Kidney (tissue), 14 donors: Measurements from ENCODE around the gene LRTM2. TPM values are rescaled to one million over a fixed set of nuclear protein-coding genes. Genes with fewer than 3 reads are reported as not detected.

Experiments used
- DNase-seq, 5 donors: peaks; one replicate each; pipeline ENCODE4 v3.0.0-alpha.2; 2013 to 2020
- FAIRE-seq: peaks from 2 replicates; lab custom pipeline; 2012; peaks lifted over from hg19 to GRCh38; lab: Jason Lieb, UNC
- H3K27ac ChIP-seq, 2 donors: one replicate each; pipeline ENCODE4 v1.7.0; 2013; ENCODE audit warnings: low read depth in 2 of 2, low read length in 2 of 2, inconsistent platforms in 1 of 2
- H3K27me3 ChIP-seq: one replicate; pipeline ENCODE4 v1.7.1; 2013; ENCODE audit warnings: low read length, inconsistent platforms; ENCODE audit not compliant: control insufficient read depth, insufficient read depth
- H3K36me3 ChIP-seq, 3 donors: one replicate each; pipeline versions ENCODE4 v1.7.0 to v1.7.1; 2013; ENCODE audit warnings: low read length in 3 of 3, control low read depth in 1 of 3, inconsistent platforms in 1 of 3; ENCODE audit not compliant: insufficient read depth in 3 of 3, control insufficient read depth in 2 of 3
- H3K4me1 ChIP-seq, 3 donors: one replicate each; pipeline versions ENCODE4 v1.7.0 to v1.7.1; 2013; ENCODE audit warnings: low read length in 3 of 3, inconsistent platforms in 1 of 3, low read depth in 1 of 3; ENCODE audit not compliant: control insufficient read depth in 2 of 3, insufficient read depth in 2 of 3
- H3K4me3 ChIP-seq, 3 donors: one replicate each; pipeline versions ENCODE4 v1.7.0 to v1.8.1; 2013; ENCODE audit warnings: low read length in 3 of 3, control low read depth in 1 of 3, inconsistent platforms in 1 of 3
- H3K9ac ChIP-seq, 3 donors: one replicate each; pipeline versions ENCODE4 v1.7.0 to v1.7.1; 2013; ENCODE audit warnings: low read length in 3 of 3, control low read depth in 1 of 3, inconsistent platforms in 1 of 3
- H3K9me3 ChIP-seq, 3 donors: one replicate each; pipeline versions ENCODE4 v1.7.0 to v1.7.1; 2013; ENCODE audit warnings: low read length in 3 of 3, control low read depth in 1 of 3, inconsistent platforms in 1 of 3; ENCODE audit not compliant: control insufficient read depth in 2 of 3, insufficient read depth in 1 of 3
- intact Hi-C: fragments of 100-400 bp; cut with DNase I; formaldehyde crosslinking; loops from one replicate; pipeline ENCODE4 v1.11.1; 2022
- polyA plus RNA-seq: library from polyadenylated mRNA; stranded (reverse); fragments of 350-450 nt; fragmentation: Illumina TruSeq; extraction: RNeasy Lipid Tissue Mini Kit (QIAGEN cat#74804); gene quantifications from one replicate; pipeline ENCODE4 v1.2.3, GENCODE V29; 2014; ENCODE audit warnings: low read depth, low replicate concordance; ENCODE audit not compliant: insufficient read depth
- total RNA-seq: library from RNA; stranded (reverse); fragmentation: NEBNext Ultra II Directional; extraction: Animal tissue kit (Norgen Biotek cat#: 25700); gene quantifications from one replicate; pipeline ENCODE4 v1.2.1, GENCODE V29; 2021
- TF ChIP-seq, protein P1 (sequence below): IDR thresholded peaks from 3 replicates; pipeline ENCODE4 v1.5.1; 2012; ENCODE audit warnings: mild to moderate bottlenecking, moderate library complexity, borderline replicate concordance; ENCODE audit not compliant: insufficient read depth; ENCODE audit errors: extremely low read depth
- donor health status: control.
- donor health status: control.
- donor health status: control.
- donor health status: control.
- donor health status: control.
- donor health status: DM: yes; HTN: yes; CAD: no.
- donor health status: Normal renal cell carcinoma (clear cell type).

The LRTM2 gene
- total and polyA plus RNA-seq, 2 donors from 2014 or later: not detected

DNA sequence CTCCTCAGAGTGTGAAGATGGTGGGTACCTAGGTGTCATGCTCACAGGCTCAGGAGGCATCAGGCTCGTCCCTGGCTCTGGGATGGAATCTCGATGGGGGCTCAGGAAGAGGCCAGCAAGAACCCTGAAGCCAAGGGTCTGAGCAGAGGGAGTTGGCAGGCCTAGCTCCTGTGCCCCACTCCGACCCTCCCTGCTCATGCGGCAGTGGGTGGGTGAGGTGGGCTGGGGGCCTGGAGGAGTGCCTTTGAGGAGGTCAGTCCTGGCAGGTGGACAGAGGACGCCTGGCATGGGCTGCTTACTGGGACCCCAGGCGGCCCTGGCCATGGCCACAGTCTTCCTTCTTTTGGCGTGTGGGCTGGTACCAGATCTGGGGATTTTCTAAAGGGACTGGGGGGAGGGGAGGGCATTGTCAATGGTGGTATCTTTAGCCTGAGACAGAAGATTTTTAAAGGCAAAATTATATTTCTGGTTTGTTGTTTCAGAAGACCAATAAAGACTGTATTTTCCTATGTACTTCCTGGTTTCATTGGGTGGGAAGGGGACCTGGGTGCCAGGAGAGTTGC, 16.0 kb downstream of the LRTM2 start:
- H3K36me3 ChIP-seq: no peaks in the 10 kb centered on the region
- H3K27ac ChIP-seq: no peak overlapping the region
- DNase-seq: peak in 2 of 5 donors; percentile 48 to 51
- no peaks in the 10 kb centered on the region for H3K9me3 ChIP-seq
- TF ChIP-seq, protein P1, sequence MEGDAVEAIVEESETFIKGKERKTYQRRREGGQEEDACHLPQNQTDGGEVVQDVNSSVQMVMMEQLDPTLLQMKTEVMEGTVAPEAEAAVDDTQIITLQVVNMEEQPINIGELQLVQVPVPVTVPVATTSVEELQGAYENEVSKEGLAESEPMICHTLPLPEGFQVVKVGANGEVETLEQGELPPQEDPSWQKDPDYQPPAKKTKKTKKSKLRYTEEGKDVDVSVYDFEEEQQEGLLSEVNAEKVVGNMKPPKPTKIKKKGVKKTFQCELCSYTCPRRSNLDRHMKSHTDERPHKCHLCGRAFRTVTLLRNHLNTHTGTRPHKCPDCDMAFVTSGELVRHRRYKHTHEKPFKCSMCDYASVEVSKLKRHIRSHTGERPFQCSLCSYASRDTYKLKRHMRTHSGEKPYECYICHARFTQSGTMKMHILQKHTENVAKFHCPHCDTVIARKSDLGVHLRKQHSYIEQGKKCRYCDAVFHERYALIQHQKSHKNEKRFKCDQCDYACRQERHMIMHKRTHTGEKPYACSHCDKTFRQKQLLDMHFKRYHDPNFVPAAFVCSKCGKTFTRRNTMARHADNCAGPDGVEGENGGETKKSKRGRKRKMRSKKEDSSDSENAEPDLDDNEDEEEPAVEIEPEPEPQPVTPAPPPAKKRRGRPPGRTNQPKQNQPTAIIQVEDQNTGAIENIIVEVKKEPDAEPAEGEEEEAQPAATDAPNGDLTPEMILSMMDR: no peak
- H3K9ac ChIP-seq: no peak overlapping the region
- intact Hi-C loops: no loop called here
- H3K4me3 ChIP-seq: no peak overlapping the region
- no peak for FAIRE-seq
- no peaks in the 10 kb centered on the region for H3K27me3 ChIP-seq
- no peaks in the 10 kb centered on the region for H3K4me1 ChIP-seq

DNA sequence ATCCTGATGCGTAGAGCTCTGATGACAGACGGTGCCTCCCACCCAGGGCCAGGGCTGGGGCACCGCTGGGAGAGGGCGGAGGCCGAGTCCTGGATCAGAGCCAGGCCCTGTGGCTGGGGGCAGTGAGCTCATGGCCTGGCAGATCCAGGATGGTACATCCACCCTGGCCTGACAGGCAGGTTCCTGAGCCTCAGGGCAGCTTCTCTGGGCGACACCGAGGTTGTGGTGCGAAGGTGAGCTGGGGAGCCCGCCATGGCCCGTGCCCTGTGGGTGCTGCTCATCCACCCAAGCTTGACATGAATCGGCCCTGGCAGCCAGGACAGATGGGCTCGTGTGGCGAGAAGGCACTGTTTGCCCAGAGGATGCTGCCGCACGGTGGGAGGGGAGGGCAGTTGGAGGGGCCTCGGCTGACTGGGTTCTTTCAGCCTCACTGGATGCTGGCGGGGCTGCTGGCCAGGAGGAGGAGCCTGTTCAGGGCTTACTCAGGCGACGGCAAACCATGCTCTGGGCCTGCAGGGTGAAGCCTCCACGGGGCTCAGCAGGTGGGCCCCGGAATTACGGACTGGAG, 16.6 kb downstream of the LRTM2 start:
- intact Hi-C loops: no loop called here
- no peak overlapping the region for H3K9ac ChIP-seq
- H3K4me3 ChIP-seq: no peak overlapping the region
- DNase-seq: peak; percentile 77 to 85 (median 83)
- no peaks in the 10 kb centered on the region for H3K9me3 ChIP-seq
- H3K27me3 ChIP-seq: no peaks in the 10 kb centered on the region
- FAIRE-seq: no peak
- no peak overlapping the region for H3K27ac ChIP-seq
- TF ChIP-seq, protein P1: no peak
- no peaks in the 10 kb centered on the region for H3K36me3 ChIP-seq
- no peaks in the 10 kb centered on the region for H3K4me1 ChIP-seq

DNA sequence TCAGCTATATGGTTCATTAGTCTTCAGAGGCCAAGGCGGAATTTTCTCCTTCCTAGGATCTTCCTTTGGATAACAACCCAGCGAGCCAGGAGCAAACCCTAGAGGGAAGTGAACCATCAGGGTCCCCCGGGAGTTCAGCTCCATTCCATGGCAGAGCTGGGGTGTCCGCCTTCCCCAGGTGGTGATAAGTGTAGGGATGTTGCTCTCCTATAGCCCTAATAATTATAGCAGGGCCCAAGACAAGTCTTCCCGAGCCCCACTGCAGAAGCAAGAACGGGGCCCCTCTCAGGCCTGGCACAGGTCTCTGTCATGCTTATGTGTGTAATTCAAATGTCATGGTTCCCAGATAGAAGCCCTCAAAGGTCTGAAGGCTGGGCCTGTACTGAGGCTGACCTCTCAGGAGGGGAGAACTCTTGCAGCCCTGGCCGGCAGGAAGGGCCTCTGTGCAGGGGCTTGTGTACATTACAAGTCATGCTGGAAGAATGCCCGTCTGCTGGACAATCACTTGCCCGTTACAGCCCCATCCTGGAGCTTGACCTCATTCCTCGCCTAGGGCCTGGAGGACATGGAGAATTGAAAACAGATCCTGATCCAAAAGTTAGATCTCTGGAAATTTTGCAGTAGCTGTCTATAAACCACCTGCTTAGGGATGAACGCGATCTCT, 17.3 kb downstream of the LRTM2 start:
- H3K36me3 ChIP-seq: no peaks in the 10 kb centered on the region
- no peak overlapping the region for H3K4me3 ChIP-seq
- no peak overlapping the region for H3K9ac ChIP-seq
- H3K4me1 ChIP-seq: no peaks in the 10 kb centered on the region
- DNase-seq (peak in 2 of 5 donors; percentile 35 to 58), FAIRE-seq (no peak)
- intact Hi-C loops: no loop called here
- no peaks in the 10 kb centered on the region for H3K27me3 ChIP-seq
- TF ChIP-seq, protein P1: no peak
- H3K27ac ChIP-seq: no peak overlapping the region
- no peaks in the 10 kb centered on the region for H3K9me3 ChIP-seq
